Limb (tissue), 2 donors: ENCODE measurements around the gene SMCO3.

Experiments used
- DNase-seq, 2 donors: peaks; one replicate each; pipeline ENCODE4 v3.0.0-alpha.2; 2016; ENCODE audit errors: extremely low spot score in 2 of 2

Gene SMCO3

DNA sequence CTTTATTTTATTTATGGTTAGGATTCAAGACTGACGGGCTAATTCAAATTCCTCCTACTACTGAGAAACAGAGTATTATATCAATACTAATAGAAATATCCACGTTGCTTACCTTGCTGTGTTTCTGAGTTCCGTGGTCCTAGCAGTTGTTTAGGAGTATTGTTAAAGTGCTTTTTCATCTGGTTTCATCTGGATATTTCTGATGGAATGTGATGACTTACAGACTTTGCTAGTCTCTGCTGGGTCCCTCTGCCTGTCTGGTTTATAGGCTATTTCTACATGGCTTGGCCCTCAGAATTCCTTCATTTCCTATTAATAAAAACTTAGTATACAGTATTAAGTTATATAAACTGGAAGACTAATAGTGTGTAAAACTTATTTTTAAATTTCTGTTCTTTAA, at the start of gene SMCO3:
Gene SMCO3 (minus strand): TSS at position 169 of the 400 bp plus-strand sequence. CDS start 7,502 bp downstream, outside the sequence.
- DNase-seq = no peak

DNA sequence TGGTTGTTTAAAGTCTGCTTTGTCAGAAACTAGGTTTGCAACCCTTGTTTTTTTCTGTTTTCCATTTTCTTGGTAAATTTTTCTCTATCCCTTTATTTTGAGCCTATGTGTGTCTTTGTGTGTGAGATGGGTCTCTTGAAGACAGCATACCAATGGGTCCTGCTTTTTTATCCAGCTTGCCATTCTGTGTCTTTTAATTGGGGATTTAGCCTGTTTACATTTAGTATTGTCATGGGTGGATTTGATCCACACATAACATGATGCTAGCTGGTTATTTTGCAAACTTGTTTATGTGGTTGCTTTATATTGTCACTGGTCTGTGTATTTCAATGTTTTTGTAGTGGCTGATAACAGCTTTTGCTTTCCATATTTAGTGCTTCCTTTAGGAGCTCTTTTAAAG, 46.5 kb upstream of the SMCO3 start:
- no peak for DNase-seq

DNA sequence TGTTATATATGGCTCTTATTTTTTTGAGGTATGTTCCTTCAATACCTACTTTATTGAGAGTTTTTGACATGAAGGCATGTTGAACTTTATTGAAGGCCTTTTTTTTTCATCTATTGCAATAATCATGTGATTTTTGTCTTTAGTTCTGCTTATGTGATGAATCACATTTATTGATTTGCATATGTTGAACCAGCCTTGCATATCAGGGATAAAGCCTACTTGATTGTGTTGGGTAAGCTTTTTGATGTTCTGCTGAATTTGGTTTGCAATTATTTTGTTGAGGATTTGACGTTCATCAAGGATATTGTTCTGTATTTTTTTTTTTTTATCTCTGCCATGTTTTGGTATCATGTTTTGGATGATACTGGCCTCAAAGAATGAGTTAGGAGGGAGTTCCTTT, 44.5 kb upstream of the SMCO3 start:
- no peak for DNase-seq

DNA sequence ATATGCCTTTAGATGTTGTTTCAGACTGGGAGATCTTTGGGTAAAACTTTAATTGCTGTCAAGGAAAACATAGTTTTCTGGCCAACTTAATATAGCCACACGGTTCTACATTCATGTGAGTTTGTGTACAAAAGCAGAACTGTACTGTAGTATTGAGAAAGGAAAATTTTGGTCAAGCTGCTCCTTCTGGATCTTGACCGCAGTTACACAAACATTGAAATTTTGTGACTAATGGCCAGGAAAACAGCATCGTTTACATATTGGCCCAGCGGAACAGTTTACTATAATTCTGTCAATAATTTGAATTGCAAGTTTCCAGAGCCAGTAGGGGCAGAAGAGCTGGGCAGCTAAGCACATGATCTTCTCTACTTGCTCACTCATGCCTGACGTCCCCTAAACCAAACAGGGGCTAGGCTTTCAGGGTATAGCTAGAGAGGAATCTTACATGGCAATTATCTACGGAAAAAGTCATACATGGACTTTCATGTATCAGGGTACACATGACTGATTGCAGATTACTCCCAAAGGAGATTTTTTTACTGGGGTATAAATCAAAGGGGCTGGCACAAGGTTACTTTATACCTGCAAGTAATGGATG, 40.7 kb upstream of the SMCO3 start:
- DNase-seq = no peak

DNA sequence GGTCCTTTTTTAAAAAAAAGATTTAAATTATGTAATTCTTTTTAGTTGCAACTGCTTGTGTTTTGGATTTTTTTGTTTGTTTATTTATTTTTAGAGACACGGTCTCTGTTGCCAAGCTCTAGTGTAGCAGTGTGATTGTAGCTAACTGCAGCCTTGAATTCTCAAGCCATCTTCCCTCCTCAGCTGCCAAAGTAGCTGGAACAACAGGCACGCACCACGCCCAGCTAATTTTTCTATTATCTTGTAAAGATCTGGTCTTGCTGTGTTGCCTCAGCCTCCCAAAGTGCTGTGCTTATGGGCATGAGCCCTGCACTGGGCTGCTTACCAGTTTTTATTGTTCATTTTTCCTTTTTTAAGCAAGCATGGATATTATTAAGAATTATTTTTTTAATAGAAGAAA, 40.0 kb upstream of the SMCO3 start:
- no peak for DNase-seq

DNA sequence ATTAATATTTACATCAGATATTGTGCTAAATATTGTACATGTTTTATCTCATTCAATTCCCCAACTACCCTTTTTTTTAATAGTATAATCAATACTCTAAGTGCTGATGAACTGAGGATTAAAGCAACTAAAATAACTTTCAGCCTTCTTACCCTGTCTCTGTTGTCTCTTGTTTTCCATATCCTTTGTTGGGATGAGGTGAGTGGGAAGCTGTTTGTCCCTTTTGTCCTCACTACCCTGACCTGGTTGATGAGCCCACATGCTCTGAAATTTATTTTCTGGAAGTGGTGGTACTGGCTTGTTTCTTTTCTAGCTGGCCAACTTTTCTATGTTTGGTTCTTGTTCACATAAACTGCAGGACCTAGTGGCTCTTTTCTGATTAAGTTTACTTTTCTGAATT, 38.9 kb upstream of the SMCO3 start:
- no peak for DNase-seq

DNA sequence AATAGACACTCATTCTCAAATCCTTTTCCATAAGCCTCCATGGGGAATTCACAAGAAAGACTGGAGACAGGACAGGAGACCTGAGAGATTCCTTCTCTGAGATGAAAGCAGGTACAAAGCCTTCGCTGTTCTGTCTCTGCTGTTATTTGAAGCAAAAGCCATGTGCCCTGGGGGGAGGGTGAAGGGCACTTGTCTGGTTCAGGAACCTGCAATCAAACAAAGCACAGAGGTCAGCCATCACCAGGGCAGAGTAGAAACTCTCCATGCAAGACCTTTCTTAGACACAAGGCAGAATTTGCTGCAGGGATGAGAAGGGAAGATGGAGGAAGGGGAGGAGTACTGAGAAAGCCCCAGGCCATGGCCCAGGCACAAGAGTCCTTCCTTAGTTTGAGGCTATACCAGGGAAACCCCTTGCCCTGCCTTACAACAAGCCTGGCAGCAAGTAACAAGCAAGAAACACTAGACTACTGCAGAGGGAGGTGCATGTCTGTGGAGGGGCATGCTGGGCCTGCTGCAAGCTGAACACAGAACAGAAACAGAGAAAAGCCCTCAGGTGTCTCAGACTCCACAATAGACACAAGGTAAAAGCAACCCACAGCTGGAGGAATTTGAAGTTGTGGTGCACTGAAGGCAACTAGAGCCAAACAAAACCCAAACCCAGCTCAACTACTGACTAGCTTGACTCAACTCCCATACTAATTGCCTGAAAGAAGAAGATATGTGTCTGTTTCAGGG, 37.1 kb upstream of the SMCO3 start:
- no peak for DNase-seq

DNA sequence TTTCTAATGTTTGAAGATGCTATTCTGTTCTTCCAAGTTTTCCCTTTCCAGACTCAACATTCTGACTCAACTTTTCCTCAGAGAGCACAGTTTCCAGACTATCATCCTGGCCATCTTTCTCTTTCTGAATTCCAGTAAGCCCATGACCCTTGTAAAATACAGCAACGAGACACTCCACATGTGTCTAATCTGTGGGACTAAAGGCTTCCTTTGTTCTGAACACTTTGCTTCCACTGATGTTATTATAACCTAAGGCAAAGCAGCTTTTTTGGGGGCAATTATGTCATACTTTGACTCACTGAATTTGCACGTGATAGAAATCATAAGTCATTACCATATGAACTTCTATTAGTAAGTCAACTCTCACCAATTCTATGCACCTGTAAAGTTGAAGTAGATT, 35.7 kb upstream of the SMCO3 start:
- no peak for DNase-seq

DNA sequence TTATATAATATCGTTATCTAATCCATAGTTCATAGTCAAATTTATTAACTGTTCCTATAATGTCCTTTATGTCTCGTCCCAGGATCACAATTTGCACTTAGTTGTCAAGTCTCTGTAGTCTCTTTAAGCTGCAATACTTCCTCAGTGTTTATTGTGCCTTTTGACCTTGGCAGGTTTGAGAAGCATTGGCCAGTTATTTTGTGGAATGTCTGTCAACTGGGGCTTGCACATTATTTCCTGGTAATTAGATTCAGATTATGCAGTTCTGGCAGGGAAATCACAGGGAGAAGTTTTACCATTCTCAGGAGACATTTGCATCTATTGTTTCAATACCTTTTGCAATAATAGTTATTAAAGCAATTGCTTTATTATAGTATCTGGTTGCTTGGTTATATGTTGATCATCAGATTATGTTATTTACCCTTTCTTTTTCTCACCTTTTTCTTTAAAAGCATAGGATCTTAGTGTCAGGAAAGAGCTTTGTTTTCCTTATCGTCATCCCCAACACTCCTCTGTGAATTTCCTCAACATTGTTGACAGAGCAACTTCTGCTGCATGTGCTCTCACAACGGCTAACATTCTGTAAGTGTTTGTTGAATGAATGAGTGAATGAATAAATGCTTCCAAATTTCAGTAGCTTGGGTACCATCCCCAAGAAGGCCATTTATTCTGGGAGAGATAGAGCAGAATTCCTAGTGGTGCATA, 33.0 kb upstream of the SMCO3 start:
- no peak for DNase-seq

DNA sequence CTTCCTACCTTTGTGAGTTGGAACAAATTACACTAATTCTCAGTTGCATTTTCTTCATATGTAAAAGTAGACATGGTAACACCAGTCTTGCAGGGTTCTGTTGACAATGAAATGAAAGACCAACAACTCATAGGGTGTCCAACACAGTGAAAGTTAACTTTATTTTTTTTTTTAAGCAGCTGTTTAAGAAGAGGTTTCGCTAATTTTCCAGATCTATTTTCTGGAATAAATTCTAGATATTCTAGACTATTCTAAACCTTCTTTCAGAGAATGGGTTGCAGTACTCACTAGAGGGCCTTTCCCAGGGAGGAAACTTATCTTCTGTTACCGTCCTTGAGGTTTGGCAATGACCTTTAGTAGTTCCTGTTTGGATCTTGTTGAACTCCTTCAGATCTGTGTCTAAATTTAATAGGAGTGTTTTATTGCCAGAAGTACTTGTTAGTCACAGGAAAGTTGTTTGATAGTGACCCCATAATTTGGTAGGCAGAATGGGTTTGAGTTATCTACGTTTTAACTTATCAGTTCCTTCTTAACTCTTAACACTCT, 32.1 kb upstream of the SMCO3 start:
- DNase-seq = no peak

DNA sequence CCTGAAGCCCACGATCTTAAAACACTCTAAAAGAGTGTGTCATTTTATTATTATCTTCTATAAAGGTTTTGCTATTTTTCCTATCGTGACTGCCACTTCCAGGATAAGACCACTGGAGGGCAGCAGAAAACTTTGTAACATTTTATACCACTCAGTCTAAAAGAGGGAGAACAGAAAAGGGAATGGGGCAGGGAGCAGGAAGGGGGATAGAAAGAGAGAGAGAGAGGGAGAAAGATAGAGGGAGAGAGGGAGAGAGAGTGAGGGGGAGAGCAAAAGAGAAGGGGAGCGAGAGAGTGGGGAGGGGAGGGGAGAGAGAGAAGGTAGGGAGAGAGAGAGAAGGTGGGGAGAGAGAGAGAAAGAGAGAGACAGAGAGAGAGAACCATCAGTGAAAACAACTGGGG, 31.4 kb upstream of the SMCO3 start:
- DNase-seq = peak; percentile 60 to 63

DNA sequence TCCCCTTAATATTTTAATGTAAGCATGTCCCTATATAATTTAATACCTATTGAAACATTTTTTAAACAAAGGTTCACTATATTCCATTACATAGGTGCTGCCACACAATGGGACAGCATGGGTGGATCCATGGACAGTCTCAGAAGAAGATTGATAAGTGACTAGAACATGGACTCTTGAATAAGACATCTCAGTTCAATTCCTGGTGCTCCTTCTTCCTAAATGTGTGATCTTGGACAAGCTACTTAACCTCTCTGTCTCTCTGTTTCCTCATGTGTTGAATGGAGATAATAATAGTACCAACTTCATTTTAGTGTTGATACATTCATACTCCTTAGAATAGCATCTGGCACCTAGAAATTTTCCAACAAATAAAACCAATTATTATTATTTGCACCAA, 30.4 kb upstream of the SMCO3 start:
- no peak for DNase-seq

DNA sequence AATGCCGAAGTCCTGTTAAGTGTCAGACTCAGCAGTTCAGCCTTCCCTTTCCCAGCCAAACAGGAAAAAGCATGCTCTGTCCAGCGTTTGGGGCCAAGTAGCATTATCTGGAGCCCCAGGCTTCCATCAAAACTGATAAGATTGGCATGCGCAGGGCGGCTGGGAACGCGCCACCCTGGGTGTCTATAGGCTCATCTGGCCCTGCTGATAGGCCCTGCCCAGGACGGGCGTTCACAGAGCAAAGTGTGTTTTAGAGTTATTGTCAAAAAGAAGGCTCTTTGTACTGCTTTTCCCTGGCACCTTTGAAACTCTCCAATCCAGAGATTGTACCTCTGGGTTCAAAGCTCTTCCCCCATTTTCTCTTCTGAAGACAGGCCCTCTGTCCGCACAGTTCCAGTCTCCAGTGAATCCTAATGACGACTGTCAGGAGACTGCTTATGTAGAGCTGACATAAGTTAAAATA, 29.5 kb upstream of the SMCO3 start, which contains the start of gene ART4:
Gene ART4 (minus strand): TSS at position 102 of the 463 bp plus-strand sequence. CDS start 413 bp downstream, outside the sequence.
- DNase-seq = no peak

DNA sequence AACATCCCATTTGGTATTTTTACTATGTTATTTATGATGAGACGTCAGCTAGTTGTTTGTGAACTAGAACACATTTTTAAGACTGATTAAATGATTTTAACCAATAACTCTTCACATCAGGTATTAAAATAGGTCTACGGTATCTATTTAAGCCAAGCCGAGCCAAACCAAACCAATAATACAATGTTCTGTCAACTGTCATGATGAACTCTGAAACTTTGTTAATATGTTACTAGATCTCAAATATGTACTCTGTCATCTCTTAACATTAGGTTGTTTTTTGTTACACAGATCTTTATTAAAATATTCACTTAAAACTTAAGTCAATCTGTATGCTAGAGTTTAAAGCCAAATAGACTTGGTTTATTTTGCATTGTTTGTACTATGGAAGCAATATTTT, 28.3 kb upstream of the SMCO3 start:
- no peak for DNase-seq

DNA sequence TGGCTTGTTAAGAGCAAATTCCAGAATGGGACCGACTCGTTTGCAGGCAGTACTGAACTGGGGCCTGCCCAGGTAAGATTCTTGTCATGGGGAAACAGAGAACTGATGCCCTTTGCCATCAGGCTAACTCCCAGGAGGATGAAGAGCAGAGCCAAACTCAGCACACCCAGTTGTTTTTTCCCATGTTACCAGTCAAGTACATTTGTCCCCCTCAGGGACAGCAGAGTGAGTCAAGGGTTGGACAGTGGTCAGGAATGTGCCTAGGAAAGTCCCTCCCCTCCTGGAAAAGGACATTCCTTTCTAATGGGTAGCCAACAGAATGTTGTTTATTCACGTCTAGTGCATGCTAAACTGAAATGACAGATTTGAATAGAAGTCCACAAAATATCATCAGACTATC, 27.8 kb upstream of the SMCO3 start:
- no peak for DNase-seq

DNA sequence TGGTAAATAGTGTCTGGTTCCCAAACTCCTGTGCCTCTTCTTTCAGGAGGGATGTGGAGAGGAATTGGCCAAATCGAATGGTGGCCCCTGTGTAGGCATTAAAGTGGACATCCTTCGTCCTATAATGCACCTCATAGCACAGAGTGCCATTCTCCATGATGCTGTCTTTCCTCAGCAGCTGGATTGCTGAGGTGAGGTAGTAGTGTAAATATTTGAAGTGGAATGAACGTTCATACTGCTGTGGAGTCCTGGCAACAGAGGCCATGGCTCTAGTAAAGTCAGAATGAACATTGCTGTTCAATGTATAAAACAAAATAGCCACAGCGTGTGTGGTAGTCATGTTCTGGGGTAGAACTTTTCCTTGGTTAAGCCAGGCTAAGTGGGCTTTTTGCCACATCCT, 26.6 kb upstream of the SMCO3 start:
- no peak for DNase-seq

DNA sequence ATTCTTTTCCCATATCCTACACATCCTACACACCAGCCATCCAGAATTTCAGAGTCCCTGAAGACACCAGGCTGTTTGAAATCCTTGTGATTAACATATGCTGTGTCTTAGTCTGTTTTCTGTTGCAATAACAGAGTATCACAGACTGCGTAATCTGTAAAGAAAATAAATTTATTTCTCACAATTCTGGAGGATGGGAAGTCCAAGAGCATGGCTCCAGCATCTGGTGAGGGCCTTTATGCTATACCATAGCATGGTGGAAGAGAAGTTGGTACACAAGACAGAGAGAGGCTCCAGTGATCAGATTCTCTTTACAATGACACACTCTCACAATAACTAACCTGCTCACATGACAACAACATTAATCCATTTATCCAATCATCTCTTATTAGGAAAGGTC, 25.3 kb upstream of the SMCO3 start:
- DNase-seq = no peak

DNA sequence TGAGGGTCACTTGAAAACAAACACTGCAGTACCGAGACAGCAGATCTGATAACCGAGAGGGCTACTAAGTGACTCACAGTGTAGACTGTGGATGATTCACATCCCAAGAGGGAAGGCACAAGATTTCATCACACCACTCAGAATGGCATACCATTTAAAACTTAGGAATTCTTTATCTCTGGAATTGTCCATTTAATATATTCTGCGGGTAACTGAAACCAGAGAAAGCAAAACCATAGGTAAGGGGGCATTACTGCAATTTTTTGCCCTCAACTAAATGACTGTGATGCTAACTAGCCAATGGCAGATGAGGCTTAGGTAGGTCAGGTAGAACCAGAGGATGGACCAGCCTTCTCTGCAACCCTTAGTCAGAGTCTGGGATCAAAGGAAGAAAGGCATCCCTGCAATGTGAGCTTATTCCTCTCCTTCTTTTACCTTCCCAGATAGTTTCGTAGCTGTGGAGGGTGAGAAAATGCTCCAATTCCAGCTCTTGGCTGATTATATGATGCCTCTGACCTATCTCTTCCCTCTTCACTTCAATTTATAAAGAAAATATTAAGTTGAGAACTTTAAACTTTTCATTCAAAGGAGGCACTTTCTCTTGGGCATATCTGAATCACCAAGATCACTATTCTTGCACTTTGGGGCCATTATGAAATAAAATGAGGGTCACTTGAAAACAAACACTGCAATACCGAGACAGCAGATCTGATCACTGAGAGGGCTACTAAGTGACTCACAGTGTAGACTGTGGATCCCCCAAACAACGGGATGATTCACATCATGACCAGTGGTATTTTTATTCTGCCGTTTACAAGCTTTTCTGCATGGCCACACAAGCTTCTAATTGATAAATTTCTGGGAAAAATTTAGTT, 22.6 kb upstream of the SMCO3 start:
- no peak for DNase-seq

DNA sequence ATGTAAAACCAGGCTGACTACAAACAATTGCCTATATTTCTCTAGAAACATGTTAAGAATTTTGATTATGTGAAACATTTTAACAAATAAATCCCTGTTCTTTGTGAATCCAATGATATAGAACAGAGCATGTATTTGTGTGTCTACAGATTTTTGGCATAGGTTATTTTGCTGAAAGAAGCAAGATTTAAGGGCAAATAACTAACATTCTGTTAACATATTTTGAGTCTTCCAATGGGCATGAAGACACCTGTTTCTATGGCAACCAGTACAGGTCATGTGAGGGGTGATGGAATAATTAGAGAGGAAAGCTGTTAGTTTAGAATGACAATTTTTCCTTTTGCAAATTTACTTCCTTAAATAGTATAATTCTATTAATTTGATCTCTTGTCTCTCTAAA, 20.5 kb upstream of the SMCO3 start:
- no peak for DNase-seq

DNA sequence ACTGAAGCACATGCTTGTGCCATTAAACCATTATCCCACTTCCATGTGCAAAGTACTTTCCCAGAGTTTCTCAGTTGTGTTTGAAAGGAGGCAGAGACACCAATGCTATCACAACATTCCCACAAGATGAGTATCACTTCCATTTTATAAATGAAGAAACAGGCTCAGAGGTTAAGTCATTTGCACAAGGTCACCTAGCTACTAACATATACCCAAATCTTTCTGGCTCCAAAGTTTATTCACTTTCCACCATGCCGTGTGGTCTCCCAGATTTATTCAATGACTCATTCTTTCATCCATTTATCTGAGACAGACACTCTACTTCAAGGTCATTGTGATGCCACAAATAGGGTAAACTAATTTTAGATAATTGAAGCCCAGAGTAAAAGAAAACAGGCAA, 20.0 kb upstream of the SMCO3 start:
- no peak for DNase-seq

DNA sequence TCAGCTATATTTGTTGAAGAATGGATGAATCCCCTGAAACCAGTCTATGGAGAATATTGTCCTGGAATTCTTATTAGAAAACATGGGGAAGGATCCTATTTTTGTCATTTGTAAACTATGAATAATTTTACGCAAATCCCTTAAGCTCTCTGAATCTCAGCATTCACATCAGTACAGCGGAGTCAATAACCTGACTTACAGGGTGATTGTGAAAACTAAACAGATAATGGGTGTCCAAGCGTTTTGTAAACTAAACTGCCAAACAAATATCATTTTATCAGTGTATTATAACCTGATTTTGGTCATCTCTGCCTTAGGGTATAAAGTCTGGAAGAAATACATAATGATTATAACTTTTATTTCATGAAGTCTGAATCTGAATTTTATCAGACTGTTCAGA, 19.4 kb upstream of the SMCO3 start:
- no peak for DNase-seq
